ENCODE measurements around the gene NEMF.

GRCh38 chr14:49892301-49892635, 39.7 kb upstream of the NEMF start:
- TF ChIP-seq EZH2 (IDR thresholded peaks at IDR 0.05; ENCODE audit: borderline replicate concordance, insufficient read depth, low read length, poor library complexity, severe bottlenecking) (no peak), EP300 (conservative IDR thresholded peaks at IDR 0.05; ENCODE audit: poor library complexity, severe bottlenecking) (no peak), CTCF (IDR thresholded peaks at IDR 0.05; ENCODE audit: poor library complexity, severe bottlenecking) (no peak), POLR2AphosphoS5 (IDR thresholded peaks at IDR 0.05) (no peak), SMC3 (conservative IDR thresholded peaks at IDR 0.05; ENCODE audit: poor library complexity) (no peak), REST (IDR thresholded peaks at IDR 0.05; ENCODE audit: borderline replicate concordance) (no peak), TAF1 (IDR thresholded peaks at IDR 0.05; ENCODE audit: low read depth) (no peak), MXI1 (conservative IDR thresholded peaks at IDR 0.05; ENCODE audit: poor library complexity, severe bottlenecking) (peak; percentile 95)
